ENCODE results near the gene PTH1R.

DNA sequence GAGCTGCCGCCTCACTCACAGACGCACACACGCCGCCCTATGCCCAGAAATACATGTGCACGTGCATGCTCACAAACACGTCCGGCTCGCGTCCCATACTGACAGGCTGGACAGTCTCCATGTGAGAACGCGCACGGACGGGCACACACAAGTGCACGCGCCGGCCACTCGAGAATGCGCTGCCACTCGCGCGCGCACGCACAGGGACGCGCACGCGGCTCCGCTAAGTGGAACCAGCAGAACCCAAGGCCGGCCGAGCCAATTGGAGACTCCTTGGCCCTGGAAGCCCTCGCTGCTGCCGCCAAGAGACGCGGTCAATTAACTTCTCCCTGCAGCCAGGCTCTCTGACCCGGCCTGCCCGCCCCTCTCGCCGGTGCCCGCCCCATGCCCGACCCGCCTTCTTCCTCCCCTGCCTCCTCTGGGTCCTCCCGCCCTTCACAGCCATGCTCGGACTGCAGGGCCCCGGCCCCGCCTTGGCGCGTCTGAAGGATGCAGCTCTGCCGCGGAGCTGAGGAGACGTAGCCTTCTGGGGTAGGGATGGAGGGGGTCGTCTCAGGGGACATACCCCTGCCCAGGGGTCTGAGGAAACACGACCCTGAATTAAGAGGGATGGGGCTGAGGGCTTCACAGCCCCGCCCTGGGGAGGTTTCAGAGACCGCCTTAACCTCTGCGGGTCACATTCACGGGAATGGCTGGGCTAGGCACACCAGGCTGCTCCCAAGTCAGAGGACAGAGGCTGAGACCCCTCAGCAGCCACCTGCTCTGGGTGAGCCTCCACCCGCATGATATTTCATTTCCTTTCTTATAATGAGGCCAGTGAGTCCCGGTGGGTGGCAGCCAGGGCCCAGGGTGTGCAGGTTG is 15.0 kb downstream of the PTH1R start:
- TF ChIP-seq, protein P1, sequence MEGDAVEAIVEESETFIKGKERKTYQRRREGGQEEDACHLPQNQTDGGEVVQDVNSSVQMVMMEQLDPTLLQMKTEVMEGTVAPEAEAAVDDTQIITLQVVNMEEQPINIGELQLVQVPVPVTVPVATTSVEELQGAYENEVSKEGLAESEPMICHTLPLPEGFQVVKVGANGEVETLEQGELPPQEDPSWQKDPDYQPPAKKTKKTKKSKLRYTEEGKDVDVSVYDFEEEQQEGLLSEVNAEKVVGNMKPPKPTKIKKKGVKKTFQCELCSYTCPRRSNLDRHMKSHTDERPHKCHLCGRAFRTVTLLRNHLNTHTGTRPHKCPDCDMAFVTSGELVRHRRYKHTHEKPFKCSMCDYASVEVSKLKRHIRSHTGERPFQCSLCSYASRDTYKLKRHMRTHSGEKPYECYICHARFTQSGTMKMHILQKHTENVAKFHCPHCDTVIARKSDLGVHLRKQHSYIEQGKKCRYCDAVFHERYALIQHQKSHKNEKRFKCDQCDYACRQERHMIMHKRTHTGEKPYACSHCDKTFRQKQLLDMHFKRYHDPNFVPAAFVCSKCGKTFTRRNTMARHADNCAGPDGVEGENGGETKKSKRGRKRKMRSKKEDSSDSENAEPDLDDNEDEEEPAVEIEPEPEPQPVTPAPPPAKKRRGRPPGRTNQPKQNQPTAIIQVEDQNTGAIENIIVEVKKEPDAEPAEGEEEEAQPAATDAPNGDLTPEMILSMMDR (IDR thresholded peaks at IDR 0.05) = peak in 2 of 4 experiments; percentile 6 to 11
- no peak for TF ChIP-seq POLR2A (IDR thresholded peaks at IDR 0.05)
- peak; percentile 18 for TF ChIP-seq POLR2AphosphoS5 (IDR thresholded peaks at IDR 0.05)

All from prostate gland (tissue), 2 donors.